ENCODE results near the gene MBD4. TPM values are rescaled to one million over a fixed set of nuclear protein-coding genes. Genes with fewer than 3 reads are reported as not detected.

The MBD4 gene
- polyA plus RNA-seq, 3 donors = 25.6 to 31.5 (median 30.1) TPM

- H3K27ac Mint-ChIP-seq = no peak overlapping the region
Observed at GRCh38 chr3:129474984-129475804, 35.4 kb upstream of the MBD4 start.

GRCh38 chr3:129473769-129474152 lies 34.0 kb upstream of the MBD4 start:
- Histone ChIP-seq H4K20me1 (ENCODE audit: insufficient read depth, low read length) (no peaks in the 10 kb centered on the region), H2AFZ (ENCODE audit: insufficient read depth, low read depth, low read length, poor library complexity, severe bottlenecking) (no peak overlapping the region), H3K27ac (ENCODE audit: low read depth in 1 of 2, low read length in 2 of 2) (no peak overlapping the region), H3K4me3 (replicated peaks in 1 of 3; ENCODE audit: low read depth in 2 of 3, low read length in 3 of 3) (no peak overlapping the region), H3K9me3 (replicated peaks in 1 of 2; ENCODE audit: control insufficient read depth in 1 of 2, insufficient read depth in 1 of 2, low read length in 2 of 2) (no peaks in the 10 kb centered on the region), H3K27me3 (ENCODE audit: control insufficient read depth in 2 of 2, insufficient read depth in 2 of 2, low read length in 2 of 2) (no peaks in the 10 kb centered on the region), H3K9ac (ENCODE audit: insufficient read depth, low read length, poor library complexity, severe bottlenecking) (no peak overlapping the region), H3K36me3 (replicated peaks in 1 of 2; ENCODE audit: control insufficient read depth in 1 of 2, insufficient read depth in 2 of 2, low read length in 2 of 2) (peaks cover 18 to 80% of the 10 kb centered on the region in 2 donors), H3K4me1 (ENCODE audit: control insufficient read depth in 1 of 2, insufficient read depth in 2 of 2, low read length in 2 of 2) (no peaks in the 10 kb centered on the region), H3K79me2 (ENCODE audit: insufficient read depth, low read length) (no peaks in the 10 kb centered on the region), H3K4me2 (replicated peaks; ENCODE audit: extremely low read depth, low read length, poor library complexity, severe bottlenecking) (no peak overlapping the region)
- no peak for DNase-seq
- Mint-ChIP-seq H3K36me3 (peaks cover 51 to 55% of the 10 kb centered on the region in 2 donors), H3K4me1 (no peaks in the 10 kb centered on the region), H3K9me3 (peaks cover 0 to 1% (median 0%) of the 10 kb centered on the region in 7 donors), H3K27ac (no peak overlapping the region), H3K4me3 (no peak overlapping the region), H3K27me3 (ENCODE audit: low read depth in 3 of 3) (no peaks in the 10 kb centered on the region)
- intact Hi-C loops (cut with micrococcal nuclease) = no loop called here
- TF ChIP-seq CTCF (IDR thresholded peaks at IDR 0.05) = no peak
- WGBS (ENCODE audit: insufficient coverage) = 100% methylated on average over 1 of the region's 4 CpGs

More at GRCh38 chr3:129474984-129475804, 35.4 kb upstream of the MBD4 start:
- Mint-ChIP-seq H3K4me3 (no peak overlapping the region), H3K4me1 (no peaks in the 10 kb centered on the region), H3K27me3 (ENCODE audit: low read depth in 3 of 3) (peaks cover 0 to 1% (median 0%) of the 10 kb centered on the region in 3 donors), H3K36me3 (peaks cover 55 to 60% of the 10 kb centered on the region in 2 donors), H3K9me3 (no peaks in the 10 kb centered on the region)
- Histone ChIP-seq H3K9ac (ENCODE audit: insufficient read depth, low read length, poor library complexity, severe bottlenecking) (no peak overlapping the region), H3K4me1 (ENCODE audit: control insufficient read depth in 1 of 2, insufficient read depth in 2 of 2, low read length in 2 of 2) (no peaks in the 10 kb centered on the region), H3K4me3 (replicated peaks in 1 of 3; ENCODE audit: low read depth in 2 of 3, low read length in 3 of 3) (no peak overlapping the region), H3K79me2 (ENCODE audit: insufficient read depth, low read length) (no peaks in the 10 kb centered on the region), H3K4me2 (replicated peaks; ENCODE audit: extremely low read depth, low read length, poor library complexity, severe bottlenecking) (no peak overlapping the region), H3K36me3 (replicated peaks in 1 of 2; ENCODE audit: control insufficient read depth in 1 of 2, insufficient read depth in 2 of 2, low read length in 2 of 2) (peaks cover 29 to 80% of the 10 kb centered on the region in 2 donors), H3K27me3 (ENCODE audit: control insufficient read depth in 2 of 2, insufficient read depth in 2 of 2, low read length in 2 of 2) (no peaks in the 10 kb centered on the region), H3K9me3 (replicated peaks in 1 of 2; ENCODE audit: control insufficient read depth in 1 of 2, insufficient read depth in 1 of 2, low read length in 2 of 2) (no peaks in the 10 kb centered on the region), H3K27ac (ENCODE audit: low read depth in 1 of 2, low read length in 2 of 2) (no peak overlapping the region), H4K20me1 (ENCODE audit: insufficient read depth, low read length) (no peaks in the 10 kb centered on the region), H2AFZ (ENCODE audit: insufficient read depth, low read depth, low read length, poor library complexity, severe bottlenecking) (no peak overlapping the region)
- TF ChIP-seq CTCF (IDR thresholded peaks at IDR 0.05) = no peak
- DNase-seq = no peak
- WGBS (ENCODE audit: insufficient coverage) = 98% methylated on average over 7 of the region's 10 CpGs
- intact Hi-C loops (cut with micrococcal nuclease) = no loop called here

All from CD14-positive monocyte (primary cell).